ENCODE measurements around the gene PRPF4.
"Not testable (repeated sequence)": the region's sequence is repeated elsewhere in the genome, so short reads cannot be mapped to it uniquely, and the experiment has no call there.

PRPF4 gene

DNA sequence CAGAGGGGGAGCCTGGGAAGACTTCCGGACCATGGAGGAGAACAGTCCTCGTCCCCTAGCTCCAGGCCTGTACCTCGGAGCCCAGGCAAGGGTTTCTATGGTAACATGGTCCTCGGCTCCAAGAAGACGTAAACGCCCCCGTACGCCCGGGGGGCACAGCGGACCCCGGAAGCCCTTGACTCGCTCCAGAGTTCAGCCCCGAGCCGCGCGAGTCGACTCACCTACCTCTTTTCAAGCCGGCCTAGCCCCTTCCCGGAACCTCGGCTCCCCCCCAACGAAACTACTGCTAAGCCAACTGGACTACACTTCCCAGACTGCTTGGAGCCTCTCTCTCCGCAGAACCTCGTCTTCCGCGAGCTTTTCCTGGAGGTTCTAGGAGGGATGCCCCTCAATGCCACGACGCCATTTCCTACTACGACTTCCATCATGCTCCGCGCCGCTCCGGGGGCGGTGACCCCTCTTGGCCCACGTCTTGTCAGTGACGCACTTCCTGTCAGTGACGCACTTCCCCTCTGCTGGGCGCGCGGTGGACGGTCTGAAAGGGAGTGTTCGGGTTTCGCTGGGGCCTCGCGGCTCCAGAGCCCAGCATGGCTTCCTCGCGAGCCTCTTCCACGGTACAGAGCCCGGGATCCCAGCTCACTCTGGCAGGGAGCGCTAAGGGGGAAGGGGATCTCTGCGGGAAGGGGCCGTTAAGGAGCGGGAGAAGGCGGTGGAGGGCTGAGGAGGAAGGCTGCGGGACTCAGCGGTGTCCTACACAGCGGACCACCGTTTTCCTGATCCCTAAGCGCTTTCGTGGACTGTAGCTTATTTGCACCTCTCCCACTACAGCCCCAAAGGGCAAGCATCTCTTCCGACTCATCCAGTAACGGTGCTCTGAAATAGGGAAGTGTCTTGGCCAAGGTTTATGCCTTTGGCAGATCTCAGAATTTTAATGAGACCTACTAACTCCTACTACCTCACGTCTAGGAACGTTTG is at the start of gene PRPF4, which contains the start of gene CDC26:
Gene PRPF4, plus strand, starts transcription at position 502 of the 975 bp plus-strand sequence. Its CDS starts 86 bp downstream, at position 588.
Gene CDC26, minus strand, starts transcription at position 416 of the 975 bp plus-strand sequence. CDS start 3,065 bp downstream, outside the sequence.
- DNase-seq (ENCODE audit: low read depth in 2 of 2) = peak; percentile 92 to 94

DNA sequence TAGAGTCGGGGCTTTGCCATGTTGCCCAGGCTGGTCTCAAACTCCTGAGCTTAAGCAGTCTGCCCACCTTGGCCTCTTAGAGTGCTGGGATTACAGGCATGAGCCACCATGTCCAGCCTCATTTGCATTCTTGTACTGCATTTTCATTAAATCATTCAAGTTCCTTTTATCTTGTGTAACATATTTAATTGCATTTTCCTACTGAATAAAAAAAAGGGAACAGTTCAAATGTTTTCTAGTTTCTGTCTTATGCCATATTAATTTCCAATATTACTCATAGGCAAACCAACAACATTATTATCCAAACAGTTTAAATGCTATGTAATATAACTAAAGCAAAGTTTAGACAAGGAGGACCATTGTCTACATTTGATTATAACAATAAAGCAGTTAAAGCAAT is 48.0 kb upstream of the PRPF4 start:
- no peak for DNase-seq (ENCODE audit: low read depth in 2 of 2)

DNA sequence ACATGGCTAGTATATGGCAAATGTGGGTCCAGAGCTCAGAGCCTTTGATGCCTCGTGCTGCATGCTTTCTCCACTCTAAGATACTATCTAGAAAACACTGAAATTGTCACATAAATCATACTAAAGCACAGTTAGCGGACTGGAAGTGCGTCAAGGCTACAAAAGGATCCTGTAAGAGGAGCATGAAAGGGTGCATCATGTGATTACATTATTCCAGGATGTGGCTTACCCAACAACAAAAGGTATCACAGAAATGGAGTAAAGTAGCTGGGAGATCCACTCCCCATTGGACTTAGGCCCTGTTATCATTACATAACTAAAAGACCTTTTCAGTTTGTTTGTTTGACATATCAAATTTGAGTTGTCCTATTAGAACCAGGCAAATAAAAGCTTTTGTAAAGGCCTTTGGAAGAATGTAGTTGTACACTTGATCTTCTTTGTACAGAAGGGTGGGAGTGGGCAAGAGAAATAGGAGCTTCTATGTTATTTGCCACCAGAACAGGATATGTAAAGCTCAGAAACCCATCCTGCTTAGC is 47.3 kb upstream of the PRPF4 start:
- no peak for DNase-seq (ENCODE audit: low read depth in 2 of 2)

DNA sequence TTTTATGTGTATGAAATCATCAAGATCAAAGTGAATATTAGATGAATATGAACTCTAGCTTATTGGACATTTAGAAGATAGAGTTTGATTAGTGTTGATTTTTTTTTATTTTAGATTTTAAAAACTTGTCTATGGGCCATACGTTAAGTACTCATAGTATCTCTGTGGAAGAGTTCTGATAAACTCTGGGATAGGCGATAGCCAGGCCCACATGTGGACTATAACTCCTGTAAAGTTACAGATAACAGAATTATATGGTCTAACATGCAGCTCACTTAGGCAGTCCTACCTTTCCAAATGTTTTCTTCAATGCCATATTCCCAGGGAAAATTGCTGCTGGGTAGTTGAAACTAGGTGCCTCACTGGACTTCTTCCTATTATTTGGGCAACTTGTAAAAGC is 43.8 kb upstream of the PRPF4 start:
- DNase-seq (ENCODE audit: low read depth in 2 of 2) = no peak

DNA sequence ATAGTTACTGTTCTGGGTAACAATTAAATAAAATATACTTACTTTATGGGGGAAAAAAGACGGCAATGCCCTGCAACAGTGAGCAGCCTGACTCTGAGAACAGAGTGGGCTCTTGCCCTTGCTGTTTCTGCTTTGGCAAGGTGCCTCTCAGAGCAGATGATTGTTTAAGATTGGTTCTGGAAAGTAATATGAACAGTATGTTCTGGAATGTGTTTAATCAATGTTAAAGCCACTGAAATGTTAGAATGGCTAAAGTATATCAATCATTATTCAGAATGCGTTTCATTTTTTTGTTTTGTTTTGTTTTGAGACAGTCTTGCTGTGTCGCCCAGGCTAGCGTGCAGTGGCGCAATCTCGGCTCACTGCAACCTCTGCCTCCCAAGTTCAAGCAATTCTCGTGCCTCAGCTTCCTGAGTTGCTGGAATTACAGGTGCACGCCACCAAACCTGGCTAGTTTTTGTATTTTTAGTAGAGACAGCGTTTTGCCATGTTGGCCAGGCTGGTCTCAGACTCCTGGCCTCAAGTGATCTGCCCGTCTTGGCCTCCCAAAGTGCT is 39.7 kb upstream of the PRPF4 start:
- not testable (repeated sequence) for DNase-seq (ENCODE audit: low read depth in 2 of 2)

DNA sequence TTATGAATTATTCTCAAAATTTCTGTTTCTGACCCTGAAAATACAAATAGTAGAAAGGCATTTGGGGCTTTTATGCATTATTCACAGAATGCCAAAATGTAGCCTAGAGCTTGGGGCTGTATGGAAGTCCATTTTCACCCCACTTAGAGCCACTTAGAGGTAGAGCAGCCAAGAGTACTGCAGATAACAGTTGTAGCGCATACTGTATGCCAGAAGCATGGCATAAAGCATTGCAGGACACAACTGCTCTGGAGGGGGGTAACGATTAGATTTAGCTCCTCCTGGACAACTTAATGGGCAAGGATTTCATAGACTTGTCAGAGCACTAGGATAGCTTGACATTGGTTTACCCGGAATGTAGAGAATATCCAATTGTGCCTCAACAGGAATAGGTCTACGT is 38.4 kb upstream of the PRPF4 start:
- no peak for DNase-seq (ENCODE audit: low read depth in 2 of 2)

DNA sequence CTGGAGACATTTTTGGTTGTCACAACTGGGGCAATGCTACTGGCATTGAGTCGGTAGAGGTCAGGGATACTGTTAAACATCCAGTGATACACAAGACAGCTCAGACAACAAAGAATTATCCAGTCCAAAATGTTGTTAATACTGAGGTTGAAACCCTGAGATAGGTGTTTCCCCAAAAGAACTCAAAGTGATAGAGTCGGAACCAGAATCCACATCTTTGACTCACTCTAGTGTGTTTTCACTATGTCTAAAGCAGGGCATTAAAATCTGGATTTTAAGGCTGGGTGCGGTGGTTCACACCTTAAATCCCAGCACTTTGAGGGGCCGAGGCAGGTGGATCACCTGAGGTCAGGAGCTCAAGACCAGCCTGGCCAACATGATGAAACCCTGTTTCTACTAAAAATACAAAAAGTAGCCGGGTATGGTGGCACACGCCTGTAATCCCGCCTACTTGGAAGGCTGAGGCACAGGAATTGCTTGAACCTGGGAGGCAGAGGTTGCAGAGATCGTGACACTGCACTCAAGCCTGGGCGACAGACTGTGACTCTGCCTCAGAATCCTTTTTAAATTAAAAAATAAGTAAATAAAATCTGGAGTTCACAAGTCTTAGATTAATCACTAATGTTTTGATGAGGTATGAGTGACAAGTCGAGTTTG is 37.1 kb upstream of the PRPF4 start:
- no peak for DNase-seq (ENCODE audit: low read depth in 2 of 2)

DNA sequence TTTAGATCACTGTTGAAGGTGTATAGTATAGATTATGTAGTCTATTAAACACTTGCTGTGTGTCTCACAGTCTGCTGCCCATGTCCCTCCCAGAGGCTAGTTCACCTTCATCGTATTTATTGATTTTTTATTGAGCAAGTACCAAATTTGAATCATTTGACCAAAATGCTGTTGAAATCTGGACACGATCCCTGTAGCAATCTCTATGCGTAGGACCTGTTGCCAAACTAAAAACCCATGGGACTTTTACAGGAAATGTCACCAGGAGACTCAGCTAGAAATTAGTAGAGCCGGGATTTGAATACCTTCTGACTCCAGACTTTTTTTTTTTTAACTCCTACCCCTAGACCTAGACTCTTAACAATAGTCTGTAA is 36.6 kb upstream of the PRPF4 start:
- DNase-seq (ENCODE audit: low read depth in 2 of 2) = no peak

DNA sequence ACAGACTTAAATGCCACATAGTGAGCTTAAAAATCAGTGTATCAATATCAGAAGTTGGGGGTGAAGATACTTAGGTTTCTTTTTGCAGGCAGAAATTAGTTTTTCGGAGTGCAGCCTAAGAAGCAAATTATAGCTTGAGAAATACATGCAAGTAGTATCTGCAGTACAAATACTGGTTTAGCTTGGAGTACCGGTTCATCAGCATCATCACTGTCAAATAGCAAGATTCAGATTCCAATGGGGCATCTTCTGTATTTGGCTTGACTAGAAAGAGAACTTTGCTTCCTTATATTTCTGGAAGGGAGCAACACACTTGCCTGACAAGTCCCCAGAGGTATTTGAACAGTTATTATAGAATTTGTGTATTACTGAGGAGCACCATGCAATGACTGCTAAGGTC is 34.3 kb upstream of the PRPF4 start:
- no peak for DNase-seq (ENCODE audit: low read depth in 2 of 2)

DNA sequence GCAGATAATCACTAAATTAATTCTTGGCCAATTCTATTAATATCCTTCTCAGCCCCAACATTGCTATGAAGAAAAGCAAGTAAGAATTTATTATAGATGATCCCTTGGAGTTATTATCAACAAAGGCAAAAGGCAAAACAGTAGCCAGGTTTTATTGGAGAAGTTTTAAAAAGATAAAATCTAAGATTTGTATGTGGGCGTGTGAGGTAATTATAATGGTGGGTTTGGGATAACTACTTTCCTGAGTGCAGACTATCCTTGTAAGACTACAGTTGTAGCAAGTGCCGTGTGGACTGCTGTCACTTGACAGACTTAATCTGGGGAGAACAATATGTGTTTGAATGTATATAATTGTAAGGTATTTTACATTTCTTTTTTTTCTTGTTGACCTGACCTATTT is 30.9 kb upstream of the PRPF4 start:
- no peak for DNase-seq (ENCODE audit: low read depth in 2 of 2)

DNA sequence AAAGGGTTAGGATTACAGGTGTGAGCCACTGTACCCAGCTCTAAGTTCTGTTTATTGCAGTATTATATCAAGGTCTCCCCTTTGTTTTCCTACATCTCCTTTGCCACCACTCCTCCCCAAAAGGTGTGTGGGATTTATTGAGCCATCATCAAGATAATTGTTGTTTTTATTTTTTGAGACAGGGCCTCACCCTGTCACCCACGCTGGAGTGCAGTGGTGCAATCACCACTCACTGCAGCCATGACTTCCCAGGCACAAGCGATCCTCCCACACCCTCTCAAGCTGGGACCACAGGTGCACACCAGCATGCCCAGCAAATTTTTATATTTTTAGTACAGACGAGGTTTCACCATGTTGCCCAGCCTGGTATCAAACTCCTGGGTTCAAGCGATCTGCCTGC is 29.6 kb upstream of the PRPF4 start:
- DNase-seq (ENCODE audit: low read depth in 2 of 2) = no peak

DNA sequence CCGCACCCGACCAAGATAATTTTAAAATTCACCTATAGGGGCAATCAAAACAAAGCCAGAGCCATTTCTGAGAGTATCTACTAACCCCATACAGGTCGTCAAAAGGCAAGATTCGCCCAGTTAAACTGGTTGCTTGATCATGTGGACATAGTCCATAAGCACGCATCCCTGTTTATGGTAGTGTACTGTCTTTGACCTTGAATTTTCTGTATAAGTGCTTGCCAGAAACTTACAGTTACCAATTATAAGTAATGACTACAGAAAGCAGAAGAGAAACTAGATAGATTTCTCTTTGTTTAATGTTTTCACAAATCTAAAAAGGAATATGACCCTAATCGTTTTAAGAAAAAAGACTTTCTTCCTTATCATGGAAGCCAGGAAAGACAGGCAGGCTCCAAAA is 28.5 kb upstream of the PRPF4 start:
- DNase-seq (ENCODE audit: low read depth in 2 of 2) = no peak

DNA sequence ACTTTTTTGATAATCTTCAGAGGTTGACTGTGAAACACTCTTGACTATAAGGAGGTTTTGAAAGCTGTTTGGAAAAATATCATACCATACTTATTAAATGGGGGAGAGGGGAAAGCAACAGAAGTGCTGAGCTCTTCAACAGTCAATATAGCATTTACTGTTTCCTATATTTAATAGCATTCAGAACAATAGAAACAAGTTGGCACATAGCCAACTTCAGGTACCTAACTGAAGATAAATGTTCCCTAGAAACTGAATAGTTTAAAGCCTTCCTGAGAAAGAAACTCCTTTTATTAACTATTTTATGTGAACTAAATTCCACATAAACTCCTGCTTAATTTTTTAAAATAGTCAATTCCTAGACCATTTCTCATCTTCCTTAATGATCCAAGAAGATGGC is 27.8 kb upstream of the PRPF4 start:
- DNase-seq (ENCODE audit: low read depth in 2 of 2) = no peak

DNA sequence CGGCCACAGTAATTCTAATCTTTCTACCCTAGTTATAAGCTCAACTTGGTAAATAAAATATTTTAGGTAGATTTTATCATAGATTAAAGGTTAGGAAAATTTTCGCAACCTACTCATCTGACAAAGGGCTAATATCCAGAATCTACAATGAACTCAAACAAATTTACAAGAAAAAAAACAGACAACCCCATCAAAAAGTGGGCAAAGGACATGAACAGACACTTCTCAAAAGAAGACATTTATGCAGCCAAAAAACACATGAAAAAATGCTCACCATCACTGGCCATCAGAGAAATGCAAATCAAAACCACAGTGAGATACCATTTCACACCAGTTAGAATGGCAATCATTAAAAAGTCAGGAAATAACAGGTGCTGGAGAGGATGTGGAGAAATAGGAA is 25.8 kb upstream of the PRPF4 start:
- not testable (repeated sequence) for DNase-seq (ENCODE audit: low read depth in 2 of 2)

DNA sequence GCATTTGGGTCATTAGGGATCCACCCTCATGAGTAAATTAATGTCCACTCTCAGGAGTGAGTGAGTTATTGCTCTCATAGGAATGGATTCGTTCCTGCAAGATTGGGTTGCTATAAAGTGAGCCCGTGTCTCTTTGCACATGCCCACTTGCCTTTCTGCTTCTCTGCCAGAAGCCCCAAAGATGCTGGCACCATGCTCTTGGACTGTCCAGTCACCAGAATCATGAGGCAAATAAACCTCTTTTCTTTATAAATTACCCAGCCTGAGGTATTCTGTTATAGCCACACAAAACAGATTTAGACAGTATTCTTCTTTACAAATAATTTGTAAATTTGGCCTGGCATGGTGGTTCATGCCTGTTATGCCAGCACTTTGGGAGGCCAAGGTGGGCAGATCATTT is 24.7 kb upstream of the PRPF4 start:
- DNase-seq (ENCODE audit: low read depth in 2 of 2) = no peak

DNA sequence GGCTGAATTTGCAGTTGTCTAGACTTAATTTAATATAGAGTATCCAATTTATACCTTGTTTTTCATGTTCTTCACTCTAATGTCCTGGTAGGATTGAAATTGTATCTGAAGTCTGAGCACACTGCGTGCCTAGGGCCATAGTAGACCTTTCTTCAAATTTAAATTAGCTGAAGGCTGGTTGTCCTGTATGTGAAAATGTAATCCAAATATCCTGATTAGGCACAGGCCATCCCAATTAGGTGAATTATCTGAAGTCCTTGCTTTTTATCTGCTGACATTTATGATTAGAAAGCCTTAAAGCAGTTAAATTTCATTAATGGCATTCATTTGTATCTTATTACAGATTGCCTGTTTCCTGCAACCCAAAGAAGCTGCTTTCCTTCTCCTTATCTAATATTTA is 20.5 kb upstream of the PRPF4 start:
- DNase-seq (ENCODE audit: low read depth in 2 of 2) = no peak

DNA sequence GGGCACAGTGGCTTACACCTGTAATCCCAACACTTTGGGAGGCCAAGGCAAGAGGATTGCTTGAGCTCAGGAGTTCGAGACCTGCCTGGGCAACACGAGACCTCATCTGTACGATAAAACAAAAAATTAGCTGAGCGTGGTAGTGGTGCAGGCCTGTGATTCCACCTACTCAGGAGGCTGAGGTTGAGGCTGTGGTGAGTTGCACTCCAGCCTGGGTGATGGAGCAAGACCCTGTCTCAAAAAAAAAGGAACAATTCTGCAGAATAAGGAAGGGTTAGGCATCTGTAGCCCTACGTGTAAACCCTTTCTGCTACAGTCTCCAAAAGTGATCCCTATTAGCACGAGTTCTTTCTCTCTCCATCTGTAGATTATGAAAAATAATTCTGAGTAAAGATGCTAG is 20.0 kb upstream of the PRPF4 start:
- no peak for DNase-seq (ENCODE audit: low read depth in 2 of 2)

DNA sequence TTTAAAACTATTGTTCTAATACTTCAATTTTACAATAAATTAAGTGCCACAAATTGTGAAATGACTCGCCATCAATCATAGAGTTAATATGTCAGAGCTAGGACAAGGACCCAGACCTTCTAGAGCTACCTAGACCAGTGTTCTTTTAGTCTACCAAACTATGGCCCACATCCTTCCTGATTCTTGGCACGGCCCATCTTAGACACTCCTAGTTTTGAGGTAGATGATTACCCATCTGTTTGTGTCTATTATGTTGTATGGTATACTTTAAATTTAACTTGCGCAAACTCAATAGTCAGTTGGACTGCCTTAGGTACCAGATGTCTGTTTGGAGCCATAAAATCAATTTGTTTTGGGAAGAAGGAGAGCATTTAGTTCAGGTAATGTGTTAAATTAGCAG is 17.6 kb upstream of the PRPF4 start:
- DNase-seq (ENCODE audit: low read depth in 2 of 2) = no peak

DNA sequence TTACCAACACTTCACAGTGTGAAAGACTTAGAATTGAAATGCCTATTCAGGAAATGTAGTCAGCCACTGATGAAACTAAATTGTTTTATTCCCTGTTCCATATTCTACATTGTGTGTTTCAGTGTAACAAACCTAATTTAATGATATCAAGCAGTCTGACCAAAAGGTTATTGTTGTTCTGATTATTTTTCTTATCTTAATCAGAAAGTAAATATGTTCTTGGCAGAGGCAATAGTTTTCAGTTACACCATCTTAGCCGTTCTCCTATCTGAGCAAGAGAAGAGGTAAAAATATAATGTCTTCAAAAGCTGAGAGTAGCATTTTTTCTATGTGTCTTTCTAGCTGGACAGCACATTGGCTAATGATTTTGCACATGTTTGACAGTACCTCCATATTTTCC is 17.2 kb upstream of the PRPF4 start:
- DNase-seq (ENCODE audit: low read depth in 2 of 2) = no peak

DNA sequence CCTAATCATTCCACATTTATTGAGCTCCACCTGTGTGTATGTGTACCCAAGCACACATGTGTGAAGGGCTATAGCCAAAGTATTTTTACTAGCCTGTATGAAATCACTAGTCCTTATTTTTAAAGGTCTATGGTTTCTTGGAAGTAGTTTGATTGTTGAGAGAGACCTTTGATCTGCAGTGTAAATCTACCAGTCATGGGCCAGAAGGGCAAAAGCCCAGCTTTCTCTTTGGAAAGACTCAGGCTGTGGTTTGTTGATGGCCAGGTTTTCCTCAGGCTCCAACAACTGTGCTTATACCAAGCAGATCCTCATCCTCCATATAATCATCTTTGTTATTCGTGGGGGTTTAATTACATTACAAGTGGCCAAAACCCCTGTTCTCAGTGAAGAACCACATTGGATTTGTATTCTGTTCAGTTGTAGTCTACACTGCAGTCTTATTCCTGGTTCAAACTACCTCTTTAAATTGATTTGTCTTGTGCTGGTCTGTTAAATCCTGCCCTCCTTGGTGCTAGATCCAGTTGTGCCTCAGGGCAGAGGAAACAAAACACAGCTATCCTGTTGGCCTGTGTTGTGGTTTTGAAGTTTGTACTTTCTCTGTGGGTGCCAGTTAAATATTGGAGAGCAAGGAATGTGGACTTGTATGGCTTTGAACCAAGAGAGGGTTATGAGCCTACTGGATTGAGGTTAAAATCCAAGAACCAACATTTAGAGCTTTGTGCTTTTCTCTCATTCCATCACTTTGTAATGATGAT is 13.4 kb upstream of the PRPF4 start:
- DNase-seq (ENCODE audit: low read depth in 2 of 2) = no peak

DNA sequence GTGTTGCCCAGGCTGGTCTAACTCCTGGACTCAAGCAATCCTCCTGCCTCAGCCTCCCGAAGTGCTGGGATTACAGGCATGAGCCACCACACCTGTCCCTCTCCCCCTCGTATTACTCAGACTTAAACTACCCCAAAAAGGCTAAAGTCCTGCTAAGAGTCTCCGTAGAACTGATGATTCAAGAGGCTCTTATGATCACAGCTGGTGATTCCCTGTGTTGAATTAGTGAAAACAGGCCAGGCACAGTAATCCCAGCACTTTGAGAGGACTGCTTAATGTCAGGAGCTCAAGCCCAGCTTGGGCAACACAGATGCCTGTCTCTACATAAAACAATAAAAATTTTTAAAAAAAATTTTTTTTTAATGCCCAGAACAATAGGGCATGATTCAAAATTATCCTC is 9.3 kb upstream of the PRPF4 start:
- no peak for DNase-seq (ENCODE audit: low read depth in 2 of 2)
